HG02970 (cell line): Measurements from ENCODE around the gene NEURL1.
"Not testable (repeated sequence)": the region's sequence is repeated elsewhere in the genome, so short reads cannot be mapped to it uniquely, and the experiment has no call there.

Experiments
- ATAC-seq: cut with Tn5 transposase; IDR thresholded peaks from one replicate; pipeline ENCODE4 v1.9.1; 2021; ENCODE audit warnings: mild to moderate bottlenecking, moderate library complexity, moderate number of reproducible peaks; ENCODE audit not compliant: unreplicated experiment, low FRiP score

The NEURL1 gene

DNA sequence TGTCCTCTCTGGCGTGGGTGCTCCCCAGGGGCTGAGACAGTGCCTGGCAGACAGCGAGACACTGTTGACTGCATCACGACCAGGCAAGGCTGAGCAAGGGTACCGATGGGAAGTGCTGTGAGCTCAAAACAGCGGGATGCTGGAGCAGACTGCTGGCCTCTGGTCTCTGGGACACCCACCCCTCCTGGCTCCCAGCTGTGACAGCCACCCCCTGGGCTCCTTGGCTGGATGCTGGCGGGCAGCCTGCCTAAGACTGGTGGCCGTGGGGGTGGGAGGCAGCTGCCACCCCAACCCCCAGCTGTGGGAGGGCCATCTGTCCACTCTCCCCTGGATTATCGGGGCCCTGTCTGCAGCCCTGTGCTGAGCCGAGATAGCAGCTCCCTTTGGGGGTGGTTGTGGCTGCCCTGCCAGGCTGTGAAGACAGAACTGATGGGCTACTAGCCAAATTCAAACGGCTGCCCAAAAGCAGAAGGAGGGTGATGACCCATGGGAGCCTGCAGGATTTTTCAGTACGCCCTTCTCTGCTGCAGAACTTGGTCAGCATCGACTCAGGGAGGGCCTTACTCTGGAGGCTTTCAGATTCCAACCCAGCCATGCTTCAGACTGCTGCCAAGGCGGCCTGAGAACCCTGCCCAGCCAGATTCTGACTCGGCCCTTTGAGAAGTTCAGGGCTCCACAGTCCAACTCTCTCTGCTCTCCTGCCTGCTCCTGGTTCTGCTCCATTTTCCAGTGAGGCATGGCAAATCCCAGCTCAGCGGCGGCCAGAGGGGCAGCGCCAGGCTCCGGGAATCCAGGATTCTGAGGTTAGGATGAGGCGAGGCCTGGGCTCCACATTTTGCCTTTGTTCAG lies 125.3 kb downstream of the NEURL1 start:
- ATAC-seq: no peak

DNA sequence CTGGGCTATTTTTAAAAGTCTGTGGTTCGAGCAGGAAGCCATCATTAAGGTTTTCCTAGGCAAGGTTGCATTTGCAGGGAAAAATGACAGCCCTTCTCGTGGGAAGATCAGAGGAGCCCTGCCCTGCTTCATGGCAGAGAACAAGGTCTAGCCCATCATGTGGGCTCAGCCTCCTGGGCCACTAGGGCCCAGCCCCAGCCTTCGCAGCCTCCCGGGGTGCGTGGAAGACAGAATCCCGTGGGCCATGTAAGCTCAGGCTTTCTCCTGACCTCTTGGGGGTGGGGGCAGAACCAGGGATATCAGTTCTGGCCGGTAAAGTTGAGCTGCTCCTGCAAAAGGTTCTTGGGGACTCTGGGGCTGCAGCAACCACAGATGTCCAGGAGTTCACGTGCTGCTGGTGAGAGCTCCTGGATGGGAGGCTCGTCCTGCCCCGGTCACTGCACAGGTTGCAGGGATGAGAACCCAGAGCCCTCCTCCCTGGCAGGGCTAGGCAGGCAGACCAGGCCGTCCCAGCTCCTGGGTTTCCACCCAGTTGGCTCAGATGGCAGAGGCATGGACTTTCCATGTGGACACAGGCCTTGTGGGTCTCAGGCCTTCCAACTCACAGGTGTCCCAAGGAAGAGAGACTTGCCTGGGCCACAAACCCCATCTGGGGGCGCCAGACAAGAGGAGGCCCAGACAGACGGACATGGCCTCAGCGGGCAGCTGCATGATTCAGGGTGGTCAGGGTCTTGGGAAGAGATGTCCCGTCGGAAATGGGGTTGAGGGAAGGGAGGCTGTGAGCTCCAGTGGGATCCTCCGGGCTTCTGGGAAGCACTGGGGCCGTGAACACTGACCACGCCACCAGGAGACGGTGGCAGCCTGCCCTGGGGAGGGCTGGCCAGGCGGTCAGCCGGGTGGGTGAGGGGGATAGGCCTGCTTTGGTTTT lies 126.2 kb downstream of the NEURL1 start:
- no peak for ATAC-seq

DNA sequence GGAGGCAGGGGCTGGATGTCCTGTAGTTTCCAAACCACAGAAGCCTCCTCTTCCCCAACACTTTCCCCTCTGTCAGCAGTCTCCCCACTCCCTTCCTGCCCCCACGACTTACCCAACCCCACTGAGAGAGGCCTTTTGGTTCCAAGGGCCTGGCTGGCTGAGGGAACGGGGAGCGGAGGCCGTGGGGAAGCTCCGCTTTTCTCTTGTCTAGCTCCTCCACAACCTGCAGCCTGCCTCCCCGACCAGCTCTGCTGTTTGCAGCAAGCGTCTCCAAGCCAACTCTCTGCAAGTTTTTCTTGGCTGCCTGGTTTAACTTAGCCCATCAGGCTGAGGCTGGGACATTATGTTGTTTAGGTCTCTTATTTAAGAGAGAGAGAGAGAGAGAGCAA lies 126.8 kb downstream of the NEURL1 start:
- ATAC-seq: no peak

GRCh38 chr10:103620891-103621782 lies 127.6 kb downstream of the NEURL1 start:
- no peak for ATAC-seq

GRCh38 chr10:103621783-103622125 lies 128.2 kb downstream of the NEURL1 start:
- no peak for ATAC-seq

- ATAC-seq: no peak
These were observed 128.8 kb downstream of the NEURL1 start for GRCh38 chr10:103622286-103622685.

- ATAC-seq: no peak
These were observed 129.6 kb downstream of the NEURL1 start for GRCh38 chr10:103622935-103623574.

DNA sequence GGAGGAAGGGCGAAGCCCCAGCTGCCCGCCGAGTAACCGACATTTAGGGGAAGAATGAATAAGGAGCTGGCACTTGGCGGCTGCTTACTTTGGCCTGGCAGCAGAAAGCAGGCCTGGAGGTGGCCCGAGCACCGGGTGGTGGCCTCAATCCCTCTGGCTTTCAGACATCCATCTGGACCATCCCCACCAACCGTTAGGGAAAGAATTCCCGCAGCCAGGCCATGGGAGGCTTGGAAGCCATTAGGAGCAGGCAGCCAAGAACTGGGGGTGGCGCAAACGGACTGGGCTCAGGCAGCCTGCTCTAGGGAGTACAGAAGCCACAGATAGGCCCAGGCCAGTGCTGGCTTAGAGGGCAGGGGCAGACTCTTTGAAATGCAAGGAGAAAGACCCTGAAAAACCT lies 132.7 kb downstream of the NEURL1 start:
- no peak for ATAC-seq

GRCh38 chr10:103627111-103627892 lies 133.8 kb downstream of the NEURL1 start:
- ATAC-seq: no peak

GRCh38 chr10:103627893-103628292 lies 134.4 kb downstream of the NEURL1 start:
- no peak for ATAC-seq

DNA sequence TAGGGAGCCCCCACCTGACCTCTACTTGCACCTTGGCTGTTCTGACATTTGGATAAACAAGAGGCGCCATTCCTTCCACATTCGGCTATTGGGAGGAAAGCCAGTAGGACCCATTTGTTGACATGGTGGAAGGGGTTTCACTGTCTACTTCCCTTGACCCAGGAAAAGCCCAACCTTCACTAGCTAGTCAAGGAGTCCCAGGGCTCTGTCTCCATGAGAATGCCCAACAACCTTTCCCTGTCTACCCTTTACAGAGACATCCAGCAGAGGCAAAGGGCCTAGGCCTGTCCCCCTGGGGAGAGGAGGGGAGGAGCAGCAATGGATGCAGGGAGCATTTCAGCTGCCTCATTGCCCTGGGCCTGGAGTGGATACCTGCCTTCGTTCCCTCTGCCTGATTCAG lies 136.1 kb downstream of the NEURL1 start:
- ATAC-seq: no peak

DNA sequence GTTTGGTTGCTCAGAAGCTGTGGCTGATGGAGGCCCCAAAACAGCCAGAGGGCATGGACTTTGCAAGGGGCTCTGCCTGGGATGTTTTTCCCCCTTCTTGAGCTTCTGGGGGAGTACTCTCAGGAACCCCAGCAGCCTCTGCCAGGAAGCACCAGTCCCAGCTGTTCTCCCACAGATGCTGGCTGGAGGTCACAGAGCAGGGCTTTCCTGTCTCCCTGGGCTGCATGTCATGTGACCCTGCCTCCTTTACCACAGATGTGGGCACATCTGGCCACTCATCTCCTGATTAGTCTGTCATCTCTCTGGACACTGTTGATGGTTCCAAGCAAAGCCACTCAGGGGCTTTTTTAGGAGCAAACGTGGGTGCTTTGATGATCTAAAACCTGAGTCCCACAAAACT lies 136.7 kb downstream of the NEURL1 start:
- no peak for ATAC-seq

- ATAC-seq: no peak
These were observed 138.7 kb downstream of the NEURL1 start for GRCh38 chr10:103632247-103632642.

DNA sequence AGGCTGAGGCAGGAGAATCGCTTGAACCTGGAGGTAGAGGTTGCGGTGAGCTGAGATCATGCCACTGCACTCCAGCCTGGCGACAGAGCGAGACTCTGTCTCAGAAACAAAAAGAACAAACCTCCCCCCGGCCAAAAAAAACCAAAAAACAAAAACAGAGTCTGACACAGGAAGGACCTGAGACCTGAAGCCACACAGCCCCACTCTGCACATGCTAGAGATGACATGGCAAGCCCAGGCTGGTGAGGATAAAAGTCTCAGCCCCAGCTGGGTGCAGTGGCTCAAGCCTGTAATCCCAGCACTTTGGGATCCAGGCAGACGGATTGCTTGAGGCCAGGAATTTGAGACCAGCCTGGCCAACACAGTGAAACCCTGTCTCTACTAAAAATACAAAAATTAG lies 139.4 kb downstream of the NEURL1 start:
- not testable (repeated sequence) for ATAC-seq

DNA sequence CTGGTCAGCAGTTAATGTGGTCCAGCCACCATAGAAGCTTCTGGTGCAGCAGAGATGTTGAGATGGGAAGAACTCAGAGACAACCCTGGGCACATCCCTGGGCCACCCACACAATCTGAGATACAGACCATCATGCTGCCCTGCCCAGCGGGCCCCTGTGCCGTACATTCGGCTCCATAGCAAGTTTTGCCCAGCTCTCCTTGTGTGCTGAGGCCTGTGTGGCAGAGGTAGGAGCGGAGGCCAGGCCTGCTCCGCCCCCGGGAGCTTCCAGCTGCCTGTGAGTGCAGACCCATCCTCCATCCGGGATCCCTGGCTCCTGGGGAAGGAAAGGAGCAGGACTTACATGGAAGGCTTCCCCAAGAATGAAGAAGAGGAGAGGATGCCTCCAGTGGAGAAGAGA lies 140.3 kb downstream of the NEURL1 start:
- ATAC-seq: no peak

DNA sequence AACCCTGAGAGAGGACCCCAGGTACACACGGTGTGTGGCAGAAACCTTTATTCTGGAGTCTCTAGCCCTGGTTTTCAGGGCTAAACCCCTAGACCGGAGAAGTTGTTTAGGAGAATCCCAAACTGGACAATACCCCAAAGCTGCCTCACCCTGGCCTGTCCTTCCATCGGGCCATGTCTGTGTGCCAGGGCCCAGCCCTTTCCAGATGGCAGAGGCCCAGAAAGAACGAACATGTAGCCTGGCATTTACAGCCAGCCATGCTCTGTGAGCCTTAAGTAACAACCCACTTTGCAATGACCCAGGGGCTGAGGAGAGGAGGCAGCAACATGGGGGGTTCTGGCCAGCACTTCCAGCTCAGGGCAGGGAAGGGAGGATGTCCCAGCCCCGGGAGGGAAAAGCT lies 142.1 kb downstream of the NEURL1 start:
- no peak for ATAC-seq

DNA sequence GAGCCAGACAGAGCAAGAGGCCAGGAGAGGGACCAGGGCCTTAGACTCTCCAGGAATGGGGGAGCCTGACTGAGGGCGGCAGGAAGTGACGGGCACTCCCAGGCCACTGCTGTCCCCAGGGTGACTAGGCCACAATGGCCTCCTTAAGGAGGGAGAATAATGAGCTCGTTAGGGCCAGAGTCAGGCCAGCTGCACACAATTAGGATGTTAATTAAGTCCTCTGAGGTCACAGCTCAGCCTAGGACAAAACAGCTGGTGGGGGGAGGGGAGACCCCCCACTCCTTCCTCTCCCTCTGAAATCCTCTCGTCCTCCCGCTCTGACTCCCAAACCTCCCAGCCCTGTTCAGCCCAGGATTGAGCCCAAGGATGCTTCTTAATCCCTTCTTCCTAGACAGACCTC lies 143.0 kb downstream of the NEURL1 start:
- no peak for ATAC-seq

DNA sequence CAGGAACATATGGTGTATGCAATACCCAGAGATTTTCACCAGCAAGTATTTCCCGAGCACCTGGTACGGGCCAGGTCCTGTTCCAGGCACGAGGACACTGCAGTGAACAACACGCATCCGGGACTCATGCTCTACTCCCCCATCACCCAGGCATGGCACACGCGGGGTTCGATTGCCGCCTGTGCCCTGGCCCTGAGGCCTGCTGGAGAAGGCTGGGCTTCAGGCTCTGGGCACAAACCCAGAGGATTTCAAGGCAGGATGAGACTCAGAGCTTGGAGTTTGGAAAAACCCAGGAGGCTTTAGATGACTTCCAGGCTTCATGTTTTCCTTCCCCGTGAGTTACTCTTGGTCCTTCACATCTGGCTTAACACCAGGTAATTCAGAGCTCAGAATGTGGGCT lies 143.5 kb downstream of the NEURL1 start:
- no peak for ATAC-seq

DNA sequence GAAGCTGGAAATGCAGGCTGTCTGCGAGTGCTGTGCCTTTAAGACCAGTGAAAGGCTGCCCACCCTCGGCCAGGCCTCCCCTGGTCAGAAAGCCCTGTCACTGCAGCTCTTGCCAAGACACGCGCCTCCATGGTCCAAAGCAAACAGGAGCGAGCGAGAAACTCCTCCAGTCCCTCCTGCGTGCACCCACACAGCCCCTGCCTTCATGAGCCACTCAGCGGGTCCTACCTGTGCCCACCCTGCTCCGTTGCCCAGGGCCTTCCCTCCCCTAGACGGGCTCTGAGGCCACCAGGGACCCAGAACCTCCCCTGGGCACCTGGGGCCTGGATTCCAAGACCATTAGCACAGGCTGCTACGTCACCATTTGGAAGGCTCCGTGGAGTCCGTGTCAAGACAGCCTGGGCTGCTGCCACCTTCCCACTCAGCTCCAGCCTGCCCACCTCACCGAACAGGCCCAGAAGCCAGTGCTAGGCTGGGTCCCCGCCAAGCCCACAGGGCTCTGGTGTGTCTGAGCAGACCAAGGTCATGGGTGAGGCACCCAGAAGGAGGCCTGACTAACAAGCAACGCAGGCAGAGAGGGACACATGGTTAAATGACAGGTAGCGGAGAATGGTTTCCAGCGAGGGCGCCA lies 144.5 kb downstream of the NEURL1 start:
- ATAC-seq: no peak
